Mesenchymal stem cell (in vitro differentiated cells and primary cell): ENCODE measurements around the gene ANKK1.
A peak's percentile ranks its signal among the peaks of the same experiment; 100 is the strongest.

Source experiments
- DNase-seq: peaks from one replicate; pipeline ENCODE4 v3.0.0-alpha.2; 2013
- H2AFZ ChIP-seq: one replicate; pipeline ENCODE4 v1.6.1; 2013; ENCODE audit warnings: low read depth, mild to moderate bottlenecking, control low read depth, inconsistent platforms, low read length, moderate library complexity
- H2AK5ac ChIP-seq: 2 replicates; pipeline ENCODE4 v1.6.1; 2013; ENCODE audit warnings: low read length, moderate library complexity, mild to moderate bottlenecking, inconsistent platforms; ENCODE audit not compliant: severe bottlenecking
- H2BK120ac ChIP-seq: one replicate; pipeline ENCODE4 v1.6.1; 2013; ENCODE audit warnings: low read depth, mild to moderate bottlenecking, inconsistent platforms, low read length, moderate library complexity
- H2BK12ac ChIP-seq, 2 experiments: one replicate each; pipeline ENCODE4 v1.6.1; 2013; ENCODE audit warnings: inconsistent platforms in 2 of 2, low read length in 2 of 2, mild to moderate bottlenecking in 2 of 2, moderate library complexity in 2 of 2, control low read depth in 1 of 2
- H2BK15ac ChIP-seq: one replicate; pipeline ENCODE4 v1.6.1; 2013; ENCODE audit warnings: mild to moderate bottlenecking, low read depth, inconsistent platforms; ENCODE audit not compliant: poor library complexity, severe bottlenecking
- H2BK5ac ChIP-seq: 2 replicates; pipeline ENCODE4 v1.6.1; 2013; ENCODE audit warnings: low read depth, mild to moderate bottlenecking, low read length, control low read depth, inconsistent platforms; ENCODE audit not compliant: poor library complexity, severe bottlenecking
- H3K14ac ChIP-seq, 2 experiments: one replicate each; pipeline ENCODE4 v1.6.1; 2013; ENCODE audit warnings: inconsistent platforms in 2 of 2, low read length in 2 of 2, control low read depth in 1 of 2, mild to moderate bottlenecking in 1 of 2, moderate library complexity in 1 of 2
- H3K18ac ChIP-seq, 2 experiments: one replicate each; pipeline ENCODE4 v1.6.1; 2013; ENCODE audit warnings: inconsistent platforms in 2 of 2, low read length in 2 of 2, control low read depth in 1 of 2, low read depth in 1 of 2, mild to moderate bottlenecking in 1 of 2
- H3K23ac ChIP-seq, 2 experiments: one replicate each; pipeline ENCODE4 v1.6.1; 2013; ENCODE audit warnings: inconsistent platforms in 2 of 2, low read length in 2 of 2, mild to moderate bottlenecking in 2 of 2, moderate library complexity in 2 of 2, control low read depth in 1 of 2
- H3K27ac ChIP-seq: 2 replicates; pipeline ENCODE4 v1.5.1; 2013; ENCODE audit warnings: mild to moderate bottlenecking, moderate library complexity, low read length, control low read depth, inconsistent platforms; ENCODE audit not compliant: poor library complexity, severe bottlenecking
- H3K27me3 ChIP-seq, 2 experiments: 2 replicates each; pipeline versions ENCODE4 v1.6.1 to v1.7.0; 2013; ENCODE audit warnings: low read length in 2 of 2, mild to moderate bottlenecking in 2 of 2, moderate library complexity in 2 of 2, control low read depth in 1 of 2, inconsistent platforms in 1 of 2; ENCODE audit not compliant: control insufficient read depth in 1 of 2, insufficient read depth in 1 of 2
- H3K36me3 ChIP-seq, 2 experiments: 2 replicates each; pipeline versions ENCODE4 v1.6.1 to v1.7.0; 2013; ENCODE audit warnings: low read length in 2 of 2, control low read depth in 1 of 2, inconsistent platforms in 1 of 2, low read depth in 1 of 2, mild to moderate bottlenecking in 1 of 2; ENCODE audit not compliant: insufficient read depth in 2 of 2, control insufficient read depth in 1 of 2
- H3K4ac ChIP-seq, 2 experiments: one replicate each; pipeline ENCODE4 v1.6.1; 2013; ENCODE audit warnings: inconsistent platforms in 2 of 2, low read length in 2 of 2, mild to moderate bottlenecking in 2 of 2, moderate library complexity in 2 of 2, control low read depth in 1 of 2, low read depth in 1 of 2
- H3K4me1 ChIP-seq: 2 replicates; pipeline ENCODE4 v1.6.1; 2013; ENCODE audit warnings: low read depth, low read length, control low read depth; ENCODE audit not compliant: control insufficient read depth, insufficient read depth
- H3K4me2 ChIP-seq: 2 replicates; pipeline ENCODE4 v1.6.1; 2013; ENCODE audit warnings: low read length, mild to moderate bottlenecking, inconsistent platforms; ENCODE audit not compliant: poor library complexity, severe bottlenecking
- H3K4me3 ChIP-seq, 2 experiments: 2 replicates each; pipeline versions ENCODE4 v1.5.1 to v1.7.0; 2013; ENCODE audit warnings: low read length in 2 of 2, mild to moderate bottlenecking in 2 of 2, control low read depth in 1 of 2, low read depth in 1 of 2; ENCODE audit not compliant: insufficient read depth in 1 of 2
- H3K79me1 ChIP-seq: replicated peaks from 2 replicates; pipeline ENCODE4 v1.6.1; 2013; ENCODE audit warnings: mild to moderate bottlenecking, control low read depth, low read length, inconsistent platforms; ENCODE audit not compliant: poor library complexity, severe bottlenecking
- H3K9ac ChIP-seq: 2 replicates; pipeline ENCODE4 v1.7.0; 2013; ENCODE audit warnings: mild to moderate bottlenecking, low read length, moderate library complexity
- H3K9me3 ChIP-seq: 2 replicates; pipeline ENCODE4 v1.7.0; 2013; ENCODE audit warnings: mild to moderate bottlenecking, low read length; ENCODE audit not compliant: control insufficient read depth
- H4K8ac ChIP-seq: one replicate; pipeline ENCODE4 v1.6.1; 2013; ENCODE audit warnings: inconsistent platforms, mild to moderate bottlenecking, low read length, moderate library complexity
- H4K91ac ChIP-seq: one replicate; pipeline ENCODE4 v1.6.1; 2013; ENCODE audit warnings: mild to moderate bottlenecking, low read length, inconsistent platforms
- WGBS: methylation state at CpG from one replicate; pipeline ENCODE4 v1.1.7; 2013; ENCODE audit warnings: mixed read lengths; 5-methylcytosine and 5-hydroxymethylcytosine counted together

Gene ANKK1

GRCh38 chr11:113411536-113411935, 24.0 kb downstream of the ANKK1 start:
- Histone ChIP-seq H3K14ac (no peak overlapping the region), H3K18ac (no peak overlapping the region), H2AFZ (no peak overlapping the region), H3K4me2 (no peak overlapping the region), H2BK15ac (no peak overlapping the region), H3K9me3 (no peaks in the 10 kb centered on the region), H3K4ac (no peak overlapping the region), H3K79me1 (no peaks in the 10 kb centered on the region), H3K27me3 (peaks cover 0 to 31% of the 10 kb centered on the region in 2 experiments), H3K23ac (no peak overlapping the region), H4K8ac (no peak overlapping the region), H2BK5ac (no peak overlapping the region), H3K9ac (no peak overlapping the region), H3K4me1 (no peaks in the 10 kb centered on the region), H3K4me3 (no peak overlapping the region), H2BK12ac (no peak overlapping the region), H4K91ac (no peak overlapping the region), H3K27ac (no peak overlapping the region), H2BK120ac (no peak overlapping the region), H2AK5ac (no peak overlapping the region), H3K36me3 (no peaks in the 10 kb centered on the region)
- no peak for DNase-seq
- WGBS, result 78% methylated on average over 3 of the region's 3 CpGs

GRCh38 chr11:113412675-113413074, 25.1 kb downstream of the ANKK1 start:
- WGBS, result 83% methylated on average over 9 of the region's 9 CpGs
- Histone ChIP-seq H2AFZ (no peak overlapping the region), H2BK15ac (no peak overlapping the region), H2BK5ac (no peak overlapping the region), H3K23ac (no peak overlapping the region), H3K4me3 (no peak overlapping the region), H3K18ac (no peak overlapping the region), H3K79me1 (no peaks in the 10 kb centered on the region), H4K8ac (no peak overlapping the region), H2AK5ac (no peak overlapping the region), H2BK120ac (no peak overlapping the region), H3K4me2 (no peak overlapping the region), H3K9ac (no peak overlapping the region), H3K14ac (no peak overlapping the region), H3K4me1 (no peaks in the 10 kb centered on the region), H2BK12ac (no peak overlapping the region), H3K36me3 (no peaks in the 10 kb centered on the region), H3K27ac (no peak overlapping the region), H3K4ac (no peak overlapping the region), H4K91ac (no peak overlapping the region), H3K27me3 (peaks cover 0 to 24% of the 10 kb centered on the region in 2 experiments), H3K9me3 (no peaks in the 10 kb centered on the region)
- no peak for DNase-seq

GRCh38 chr11:113415343-113415742, 27.8 kb downstream of the ANKK1 start:
- H2AK5ac ChIP-seq, result no peak overlapping the region
- H3K79me1 ChIP-seq, result no peaks in the 10 kb centered on the region
- no peak overlapping the region for H3K9ac ChIP-seq
- H2BK120ac ChIP-seq, result no peak overlapping the region
- no peak overlapping the region for H3K4me2 ChIP-seq
- no peak overlapping the region for H2BK5ac ChIP-seq
- H3K4me1 ChIP-seq, result no peaks in the 10 kb centered on the region
- no peak for DNase-seq
- H3K27ac ChIP-seq, result no peak overlapping the region
- H2BK12ac ChIP-seq, result no peak overlapping the region
- H3K27me3 ChIP-seq, result peaks cover 0 to 38% of the 10 kb centered on the region in 2 experiments
- H2BK15ac ChIP-seq, result no peak overlapping the region
- H3K18ac ChIP-seq, result no peak overlapping the region
- H4K91ac ChIP-seq, result no peak overlapping the region
- H3K23ac ChIP-seq, result no peak overlapping the region
- 95% methylated on average over 16 of the region's 16 CpGs for WGBS
- no peak overlapping the region for H3K4me3 ChIP-seq
- no peaks in the 10 kb centered on the region for H3K9me3 ChIP-seq
- H3K14ac ChIP-seq, result no peak overlapping the region
- no peak overlapping the region for H4K8ac ChIP-seq
- H3K36me3 ChIP-seq, result no peaks in the 10 kb centered on the region
- no peak overlapping the region for H2AFZ ChIP-seq
- H3K4ac ChIP-seq, result no peak overlapping the region

GRCh38 chr11:113417428-113417827, 29.8 kb downstream of the ANKK1 start:
- DNase-seq, result no peak
- Histone ChIP-seq H4K91ac (no peak overlapping the region), H3K9ac (no peak overlapping the region), H2BK12ac (no peak overlapping the region), H3K27me3 (peaks cover 0 to 51% of the 10 kb centered on the region in 2 experiments), H4K8ac (no peak overlapping the region), H2BK5ac (no peak overlapping the region), H2BK120ac (no peak overlapping the region), H3K9me3 (no peaks in the 10 kb centered on the region), H3K79me1 (no peaks in the 10 kb centered on the region), H3K4me2 (no peak overlapping the region), H2AFZ (no peak overlapping the region), H3K4me1 (no peaks in the 10 kb centered on the region), H2BK15ac (no peak overlapping the region), H3K4ac (no peak overlapping the region), H3K14ac (peak overlapping the region in 1 of 2 experiments; percentile 46), H2AK5ac (no peak overlapping the region), H3K27ac (no peak overlapping the region), H3K36me3 (no peaks in the 10 kb centered on the region), H3K4me3 (no peak overlapping the region), H3K23ac (peak overlapping the region in 1 of 2 experiments; percentile 32), H3K18ac (no peak overlapping the region)
- 54% methylated on average over 2 of the region's 2 CpGs for WGBS
